HCT116 (cell line): ENCODE data around the gene PXT1.

ENCODE experiments used
- CTCF ChIP-seq, 3 experiments: fragments of 200-600 bp in 1 of 3; sonication (generic) in 1 of 3; IDR thresholded peaks in 2 of 3; conservative IDR thresholded peaks in 1 of 3; 2 replicates each; pipeline ENCODE4 v1.5.1; 2012 to 2017; ENCODE audit warnings: low read depth in 2 of 3, low read length in 2 of 3, antibody characterized with exemption in 1 of 3, borderline replicate concordance in 1 of 3, control low read depth in 1 of 3, mild to moderate bottlenecking in 1 of 3, mixed read lengths in 1 of 3, mixed run types in 1 of 3, moderate library complexity in 1 of 3; ENCODE audit not compliant: insufficient read depth in 1 of 3
- EZH2 ChIP-seq: fragments of 200-600 bp; sonication (generic); IDR thresholded peaks from 2 replicates; pipeline ENCODE4 v1.6.1; 2017; ENCODE audit warnings: antibody characterized with exemption, mixed run types
- JUND ChIP-seq: IDR thresholded peaks from 2 replicates; pipeline ENCODE4 v1.6.1; 2012
- MAX ChIP-seq: IDR thresholded peaks from 2 replicates; pipeline ENCODE4 v1.6.1; 2012
- POLR2A ChIP-seq: IDR thresholded peaks from 2 replicates; pipeline ENCODE4 v1.7.0; 2011; ENCODE audit warnings: borderline replicate concordance; ENCODE audit not compliant: insufficient read depth, insufficient read length; ENCODE audit errors: extremely low read depth
- POLR2AphosphoS5 ChIP-seq: IDR thresholded peaks from 2 replicates; pipeline ENCODE4 v1.6.1; 2011; ENCODE audit warnings: mild to moderate bottlenecking, low read depth, low read length, moderate library complexity
- SRF ChIP-seq: IDR thresholded peaks from 2 replicates; pipeline ENCODE4 v1.6.1; 2012; ENCODE audit warnings: low read depth

- TF ChIP-seq CTCF (IDR thresholded peaks at IDR 0.05 in 2 of 3, conservative IDR thresholded peaks at IDR 0.05 in 1 of 3; ENCODE audit: borderline replicate concordance in 1 of 3, insufficient read depth in 1 of 3, low read depth in 2 of 3, low read length in 2 of 3): no peak
- TF ChIP-seq SRF: no peak
- TF ChIP-seq POLR2A: no peak
- no peak for TF ChIP-seq MAX
- no peak for TF ChIP-seq JUND
- TF ChIP-seq EZH2: no peak
- no peak for TF ChIP-seq POLR2AphosphoS5
Measured at GRCh38 chr6:36345681-36346466, 96.8 kb downstream of the PXT1 start.
